HG02759 (cell line): ENCODE data around the gene PIP5K1B.

ENCODE experiments used
- ATAC-seq: cut with Tn5 transposase; IDR thresholded peaks from one replicate; pipeline ENCODE4 v1.9.1; 2021; ENCODE audit warnings: mild to moderate bottlenecking, moderate library complexity; ENCODE audit not compliant: unreplicated experiment

PIP5K1B gene

GRCh38 chr9:68844631-68845612 lies 139.9 kb downstream of the PIP5K1B start:
- ATAC-seq = peak; percentile 59

GRCh38 chr9:68847765-68848164 lies 142.7 kb downstream of the PIP5K1B start:
- ATAC-seq = no peak

- ATAC-seq = no peak
Measured at GRCh38 chr9:68851657-68852056, 146.6 kb downstream of the PIP5K1B start.

GRCh38 chr9:68852941-68853340 lies 147.9 kb downstream of the PIP5K1B start:
- no peak for ATAC-seq

GRCh38 chr9:68859347-68859746 lies 154.3 kb downstream of the PIP5K1B start:
- no peak for ATAC-seq

GRCh38 chr9:68860419-68860818 lies 155.4 kb downstream of the PIP5K1B start:
- ATAC-seq = no peak

GRCh38 chr9:68861436-68861835 lies 156.4 kb downstream of the PIP5K1B start:
- no peak for ATAC-seq

- ATAC-seq = no peak
Measured at GRCh38 chr9:68867066-68867465, 162.0 kb downstream of the PIP5K1B start.

GRCh38 chr9:68869022-68869421 lies 164.0 kb downstream of the PIP5K1B start:
- ATAC-seq = no peak

GRCh38 chr9:68870086-68870485 lies 165.0 kb downstream of the PIP5K1B start:
- ATAC-seq = no peak

- ATAC-seq = no peak
Measured at GRCh38 chr9:68871236-68871635, 166.2 kb downstream of the PIP5K1B start.

GRCh38 chr9:68872026-68872501 lies 167.0 kb downstream of the PIP5K1B start:
- no peak for ATAC-seq

- no peak for ATAC-seq
Measured at GRCh38 chr9:68873179-68873578, 168.1 kb downstream of the PIP5K1B start.

- ATAC-seq = no peak
Measured at GRCh38 chr9:68876273-68876672, 171.2 kb downstream of the PIP5K1B start.

GRCh38 chr9:68876681-68877080 lies 171.6 kb downstream of the PIP5K1B start:
- ATAC-seq = no peak

- ATAC-seq = no peak
Measured at GRCh38 chr9:68877219-68877618, 172.2 kb downstream of the PIP5K1B start.

- no peak for ATAC-seq
Measured at GRCh38 chr9:68878450-68878849, 173.4 kb downstream of the PIP5K1B start.

- no peak for ATAC-seq
Measured at GRCh38 chr9:68883224-68883623, 178.2 kb downstream of the PIP5K1B start.

- ATAC-seq = no peak
Measured at GRCh38 chr9:68887232-68887631, 182.2 kb downstream of the PIP5K1B start.

- no peak for ATAC-seq
Measured at GRCh38 chr9:68894502-68894901, 189.5 kb downstream of the PIP5K1B start.

- ATAC-seq = peak; percentile 92
Measured at GRCh38 chr9:68895741-68896478, 190.9 kb downstream of the PIP5K1B start.

- peak; percentile 21 for ATAC-seq
Measured at GRCh38 chr9:68896486-68896885, 191.4 kb downstream of the PIP5K1B start.
